HTERT RPE-1 (cell line): ENCODE measurements around the gene ZNF683.

Experiments
- in situ Hi-C: fragments of 300-500 bp; cut with MboI; formaldehyde crosslinking; loops from 4 replicates; pipeline ENCODE4 v1.14.3; 2020; ENCODE audit warnings: low sequenced_read_pairs

ZNF683 gene

DNA sequence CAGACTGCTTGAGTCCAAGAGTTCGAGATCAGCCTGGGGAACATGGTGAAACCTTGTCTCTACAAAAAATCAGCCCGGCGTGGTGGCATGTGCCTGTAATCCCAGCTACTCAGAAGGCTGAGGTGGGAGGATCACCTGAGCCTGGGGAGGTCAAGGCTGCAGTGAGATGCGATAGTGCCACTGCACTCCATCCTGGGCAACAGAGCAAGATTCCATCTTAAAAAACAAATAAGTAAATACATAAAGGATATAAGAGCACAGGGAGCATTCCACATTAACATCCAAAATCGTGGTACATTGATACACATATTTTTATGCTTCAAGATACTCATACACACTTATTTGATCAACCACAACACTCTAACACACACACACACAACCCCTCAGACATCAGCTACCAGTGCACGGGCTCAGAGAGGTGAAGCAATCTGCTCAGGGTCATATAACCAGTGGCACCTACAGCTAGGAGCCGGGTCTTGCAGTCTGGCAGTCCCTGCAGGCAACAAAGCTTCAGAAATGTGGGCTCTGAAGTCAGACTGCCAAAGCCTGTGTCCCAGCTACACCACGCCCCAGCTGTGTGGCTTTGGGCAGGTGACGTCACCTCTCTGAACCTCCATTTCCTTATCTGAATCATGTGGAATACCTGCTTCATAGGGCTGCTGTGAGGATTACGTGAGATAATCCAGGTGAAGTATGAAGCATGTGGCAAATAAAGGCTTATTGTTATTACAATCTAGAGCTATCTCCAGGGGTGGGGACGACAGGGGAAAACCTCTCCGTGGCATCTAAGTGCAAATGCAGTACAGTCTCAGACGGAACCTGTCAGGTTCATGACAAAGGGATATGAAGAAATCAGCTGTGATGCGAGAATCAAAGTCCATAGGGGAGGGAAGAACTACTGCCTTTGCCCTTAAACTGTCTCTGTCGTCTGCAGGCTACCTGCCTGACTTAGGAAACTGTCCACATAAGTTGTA is 13.9 kb downstream of the ZNF683 start:
- in situ Hi-C loops = no loop called here

DNA sequence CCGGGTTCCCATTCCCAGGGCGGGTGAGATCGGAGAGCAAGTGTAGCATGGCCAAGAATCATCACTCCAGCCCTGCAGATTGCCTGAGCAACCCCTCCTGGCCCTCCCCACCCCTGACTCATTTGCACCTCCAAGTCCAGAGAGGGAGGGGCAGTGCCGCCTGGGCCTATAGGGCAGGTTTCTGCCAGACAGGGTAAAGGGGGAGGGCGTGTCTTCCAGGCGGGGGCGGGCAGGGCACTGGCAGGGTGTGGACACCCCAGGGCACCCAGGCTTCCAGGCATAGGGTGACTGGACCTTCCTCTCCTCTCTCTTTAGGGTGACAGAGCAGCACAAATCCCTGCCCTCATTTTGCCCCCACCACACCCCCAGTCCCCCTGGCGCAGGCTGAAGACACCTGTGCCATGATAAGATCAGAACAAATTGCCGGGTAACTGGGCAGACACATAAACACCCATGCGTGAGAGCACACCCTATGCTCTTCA is 15.4 kb downstream of the ZNF683 start:
- in situ Hi-C loops = no loop called here

DNA sequence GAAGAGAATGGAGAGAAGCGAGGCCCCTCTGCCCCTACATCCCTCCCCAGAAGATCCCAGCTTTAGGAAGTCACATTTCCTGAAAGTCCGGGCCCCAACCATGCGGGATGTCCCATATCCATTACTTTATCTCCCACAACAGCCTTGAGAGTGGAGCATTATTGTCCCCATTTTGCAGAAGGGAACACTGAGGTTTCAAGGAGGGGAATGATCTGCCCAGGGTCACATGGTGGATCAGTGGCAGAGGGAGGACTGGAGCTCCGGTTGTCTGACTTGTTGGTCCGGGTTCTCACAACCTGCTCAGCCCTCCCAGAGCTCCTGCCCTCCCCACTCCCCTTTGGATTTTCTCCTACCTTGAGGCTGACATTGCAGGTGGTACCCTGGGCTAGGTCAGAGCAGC is 16.4 kb downstream of the ZNF683 start:
- in situ Hi-C loops = no loop called here

DNA sequence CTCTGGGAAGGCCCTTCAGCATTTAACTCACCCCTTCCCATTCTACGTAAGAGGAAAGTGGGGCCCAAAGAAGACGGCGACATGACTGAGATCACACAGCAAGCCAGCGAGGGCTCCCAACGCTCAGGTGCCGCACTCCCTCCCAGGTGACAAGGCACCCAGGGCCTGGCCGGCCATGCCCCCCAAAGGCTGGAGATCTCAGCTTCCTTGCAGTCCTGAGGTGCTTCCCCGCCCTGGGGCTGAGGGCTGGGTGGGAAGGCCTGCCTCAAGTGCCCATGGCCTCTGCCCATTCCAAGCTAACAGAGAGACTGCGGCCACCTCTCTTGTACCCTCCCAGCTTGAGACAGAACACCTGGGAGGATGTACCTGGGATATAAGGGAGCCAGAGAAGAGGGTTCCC is 17.6 kb downstream of the ZNF683 start:
- in situ Hi-C loops = no loop called here

DNA sequence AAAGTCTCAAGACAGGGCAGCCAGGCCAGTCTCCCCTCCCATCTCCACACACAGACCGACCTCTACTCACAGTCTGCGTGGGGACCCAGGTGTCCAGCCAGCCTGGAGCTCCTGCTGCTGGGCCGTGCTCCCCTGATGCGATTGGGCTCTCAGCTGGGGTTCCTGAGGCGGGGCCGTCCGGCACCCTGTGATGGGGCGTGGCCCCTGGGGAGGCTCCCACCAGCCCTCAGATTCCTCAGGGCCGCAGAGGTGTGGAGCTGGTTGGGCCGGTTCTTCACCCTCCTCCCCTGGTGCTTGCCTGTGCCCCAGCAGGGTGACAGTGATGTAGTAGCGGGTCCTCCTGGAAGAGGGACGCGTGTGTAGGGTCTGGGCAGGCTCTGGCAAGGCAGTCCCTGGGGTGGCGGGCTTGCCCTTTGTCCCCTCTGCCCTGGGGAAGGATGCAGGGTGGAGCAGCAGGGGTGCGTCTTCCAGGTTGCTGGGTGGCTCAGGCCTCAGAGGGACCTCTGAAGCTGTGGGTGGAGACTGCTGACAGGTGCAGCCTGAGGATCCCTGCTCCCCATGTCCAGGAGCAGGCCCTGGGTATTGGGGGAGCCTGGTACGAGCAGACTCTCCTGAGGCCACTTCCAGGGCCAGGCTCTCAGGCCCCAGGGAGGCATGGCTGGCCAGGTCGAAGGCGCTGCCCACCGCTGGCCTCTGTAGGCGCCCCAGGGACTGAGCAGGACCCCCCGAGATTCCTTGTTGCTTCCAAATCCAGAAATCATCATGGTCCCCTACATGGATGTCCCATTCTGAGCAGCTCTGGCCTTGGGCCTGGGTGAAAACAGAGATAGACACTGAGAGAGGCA is 18.4 kb downstream of the ZNF683 start, which contains the start of gene CRYBG2:
Gene CRYBG2 (minus strand): TSS at position 155 of the 845 bp plus-strand sequence. CDS start 7,473 bp downstream, outside the sequence.
- in situ Hi-C loops = no loop called here

DNA sequence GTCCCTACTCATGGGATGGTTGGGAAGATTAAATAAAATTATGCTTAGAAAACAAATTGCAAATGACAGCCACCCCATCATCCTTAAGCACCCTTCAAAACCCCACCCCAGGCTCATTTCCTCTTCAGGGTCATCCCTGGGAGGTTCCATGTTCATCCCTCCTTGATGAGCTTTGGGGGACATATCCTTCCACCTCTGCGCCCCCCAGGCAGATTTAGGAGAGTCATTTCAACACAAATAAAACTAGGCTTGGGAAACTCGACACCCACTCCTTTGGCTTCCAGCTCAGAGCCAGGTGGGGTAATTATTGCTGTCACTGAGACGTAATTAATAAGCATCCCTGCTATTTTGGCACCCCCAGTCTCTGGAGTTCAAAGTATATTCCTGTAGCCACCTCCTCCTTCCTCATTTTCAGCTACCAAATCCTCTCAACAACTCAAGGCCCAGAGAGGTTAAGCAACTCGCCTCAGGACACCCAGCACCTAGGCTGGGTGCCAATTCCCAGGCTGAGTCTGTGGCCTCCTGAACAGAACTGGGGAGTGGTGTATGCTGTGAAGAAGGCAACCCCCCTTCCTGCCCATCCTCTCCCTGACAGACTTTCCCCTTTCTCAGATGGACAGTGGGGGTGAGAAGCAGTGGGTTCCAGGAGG is 19.2 kb downstream of the ZNF683 start:
- in situ Hi-C loops = no loop called here

GRCh38 chr1:26352338-26352679 is 20.2 kb downstream of the ZNF683 start:
- in situ Hi-C loops = no loop called here

GRCh38 chr1:26351590-26352337 is 20.8 kb downstream of the ZNF683 start:
- in situ Hi-C loops = no loop called here

GRCh38 chr1:26350701-26351589 is 21.6 kb downstream of the ZNF683 start:
- in situ Hi-C loops = no loop called here

- in situ Hi-C loops = no loop called here
Measured at GRCh38 chr1:26350343-26350700, 22.2 kb downstream of the ZNF683 start.

DNA sequence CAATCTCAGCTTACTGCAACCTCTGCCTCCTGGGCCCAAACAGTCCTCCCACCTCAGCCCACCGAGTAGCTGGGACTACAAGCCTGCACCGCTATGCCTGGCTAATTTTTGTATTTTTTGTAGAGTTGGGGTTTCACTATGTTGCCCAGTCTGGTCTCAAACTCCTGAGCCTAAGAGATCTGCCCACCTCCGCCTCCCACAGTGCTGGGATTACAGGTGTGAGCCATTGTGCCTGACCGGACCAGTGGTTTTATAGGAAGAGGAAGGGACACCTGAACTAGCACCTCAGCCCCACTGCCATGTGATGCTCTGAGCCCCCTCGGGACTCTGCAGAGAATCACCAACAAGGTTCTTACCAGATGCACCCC is 22.7 kb downstream of the ZNF683 start:
- in situ Hi-C loops = no loop called here

- in situ Hi-C loops = no loop called here
Measured at GRCh38 chr1:26349188-26349876, 23.2 kb downstream of the ZNF683 start.

DNA sequence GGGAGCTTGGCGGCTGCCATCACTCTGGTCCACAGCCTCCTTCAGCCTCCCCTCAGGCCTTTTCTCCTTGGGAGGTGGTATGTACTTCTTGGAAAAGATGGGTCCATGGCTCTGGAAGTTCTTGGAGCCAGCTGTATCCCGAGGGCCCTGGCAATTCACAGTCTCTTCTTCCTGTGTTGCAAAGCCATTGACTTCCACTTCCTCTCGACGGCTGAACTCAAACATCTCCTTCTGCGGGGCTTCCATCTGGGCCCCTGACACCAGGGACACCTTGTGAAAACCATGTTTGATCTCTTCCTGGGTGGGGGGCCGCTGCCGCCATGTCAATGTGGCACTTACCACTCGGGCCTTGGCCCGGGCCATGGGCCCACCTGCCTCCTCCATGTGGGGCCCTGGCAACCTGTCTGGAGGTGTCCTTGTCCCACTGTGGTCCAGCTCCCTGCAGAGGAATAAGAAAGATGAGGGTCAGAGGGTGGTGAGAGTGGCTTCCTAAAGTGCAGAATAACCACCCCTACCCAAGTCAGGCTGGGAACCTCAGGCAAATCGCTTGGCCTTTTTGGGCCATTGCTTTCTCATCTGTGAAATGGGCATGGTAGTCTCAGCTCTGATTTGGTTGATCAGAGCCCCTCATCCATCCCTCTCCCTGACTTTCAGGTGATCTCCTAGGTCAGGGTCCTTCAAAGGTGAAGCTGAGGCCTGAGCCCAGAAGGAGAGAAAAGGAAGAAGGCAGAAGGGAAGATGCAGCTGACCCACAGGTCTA is 26.1 kb downstream of the ZNF683 start:
- in situ Hi-C loops = no loop called here

DNA sequence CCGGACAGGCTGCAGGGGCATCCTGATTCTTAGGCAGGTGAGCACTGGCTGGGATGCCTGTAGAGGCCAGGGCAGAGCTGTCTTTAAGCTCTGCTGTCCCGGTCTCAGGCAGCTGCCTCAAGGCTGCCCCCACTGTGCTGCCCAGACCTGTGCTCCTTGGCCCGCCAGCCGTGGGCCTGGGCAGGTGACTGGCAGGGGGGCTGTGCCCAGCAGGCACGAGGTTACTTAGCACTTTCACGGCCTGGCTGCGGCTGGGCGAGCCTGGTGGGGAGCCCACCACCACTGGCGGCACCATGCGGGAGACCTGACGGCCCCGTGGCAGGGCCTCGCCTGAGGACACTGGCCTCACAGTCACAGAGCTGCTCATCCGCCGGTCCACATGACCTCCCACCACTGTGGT is 26.8 kb downstream of the ZNF683 start:
- in situ Hi-C loops = no loop called here

DNA sequence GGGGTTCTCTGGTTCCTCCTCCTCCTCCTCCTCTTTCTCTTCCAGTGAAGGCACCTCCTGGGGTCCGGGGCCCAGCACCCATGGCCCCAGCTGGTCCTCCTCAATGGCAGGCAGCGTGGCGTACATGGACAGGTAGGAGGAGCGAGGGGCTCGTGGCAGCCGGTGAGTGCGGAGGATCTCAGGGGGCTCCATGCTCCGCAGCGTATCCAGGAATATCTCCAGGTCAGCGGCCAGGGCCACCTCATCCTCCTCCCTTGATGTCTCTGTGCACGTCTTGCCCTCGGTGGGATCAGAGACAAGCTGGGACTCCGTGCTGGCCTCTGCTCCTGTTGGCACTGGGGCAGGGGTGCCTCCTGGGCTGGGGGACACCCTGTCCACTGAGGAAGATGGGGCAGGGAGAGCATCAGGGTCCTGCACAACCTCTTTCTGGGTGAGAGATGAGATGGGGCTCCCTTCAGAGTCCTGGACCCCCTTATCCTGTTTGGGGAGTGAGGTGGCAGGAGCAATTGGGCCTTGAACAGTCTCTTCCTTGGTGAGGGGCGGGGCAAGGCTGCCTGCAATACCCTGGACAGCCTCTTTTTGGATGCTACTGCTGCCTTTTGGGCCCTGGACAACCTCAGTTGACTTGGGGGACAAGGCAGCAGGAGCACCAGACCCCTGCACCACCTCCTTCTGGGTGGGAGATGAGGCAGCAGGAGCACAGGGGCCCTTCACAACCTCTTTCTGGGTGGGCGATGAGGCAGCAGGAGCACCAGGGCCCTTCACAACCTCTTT is 28.2 kb downstream of the ZNF683 start:
- in situ Hi-C loops = no loop called here

DNA sequence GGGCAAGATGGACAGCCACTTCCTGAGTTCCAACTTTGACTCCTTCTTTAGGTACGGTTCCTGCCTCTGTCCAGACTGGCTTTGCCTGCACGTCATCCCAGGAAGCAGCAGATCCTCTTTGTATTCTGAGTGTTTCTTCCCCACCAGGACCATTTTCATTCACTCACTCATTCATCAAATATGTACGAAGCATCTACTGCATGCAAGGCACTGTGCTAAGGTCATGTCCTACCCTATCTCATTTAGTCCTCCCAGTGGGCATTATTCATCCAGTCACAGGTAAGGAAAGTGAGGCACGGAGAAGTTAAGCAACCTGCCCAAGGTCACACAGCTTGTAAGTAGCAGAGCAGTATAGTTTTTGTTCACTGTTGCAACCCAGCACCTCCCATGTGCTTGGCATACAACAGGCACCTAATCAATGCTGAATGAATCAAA is 32.5 kb downstream of the ZNF683 start:
- in situ Hi-C loops = no loop called here

GRCh38 chr1:26338670-26339069 is 33.9 kb downstream of the ZNF683 start:
- in situ Hi-C loops = no loop called here
